Bronchial epithelial cell (primary cell): ENCODE measurements around the gene MRTFA. TPM values are rescaled to one million over a fixed set of nuclear protein-coding genes. Genes with fewer than 3 reads are reported as not detected.

ENCODE experiments used
- DNase-seq: peaks from one replicate; pipeline ENCODE4 v3.0.0-alpha.2; 2010; ENCODE audit warnings: low read depth
- FAIRE-seq: peaks from 2 replicates; lab custom pipeline; 2011; peaks lifted over from hg19 to GRCh38; lab: Jason Lieb, UNC
- H3K27me3 ChIP-seq: 2 replicates; pipeline ENCODE4 v1.5.1; 2011; ENCODE audit warnings: low read length; ENCODE audit not compliant: control insufficient read depth, insufficient read depth
- H3K36me3 ChIP-seq: 2 replicates; pipeline ENCODE4 v1.5.1; 2011; ENCODE audit warnings: low read length; ENCODE audit not compliant: control insufficient read depth, insufficient read depth
- H3K4me3 ChIP-seq: 2 replicates; pipeline ENCODE4 v1.5.1; 2011; ENCODE audit warnings: mild to moderate bottlenecking, low read depth, low read length, control low read depth
- CTCF ChIP-seq: IDR thresholded peaks from 2 replicates; pipeline ENCODE4 v1.5.1; 2011; ENCODE audit warnings: mild to moderate bottlenecking, moderate library complexity, low read length, control low read depth, inconsistent platforms; ENCODE audit not compliant: insufficient read depth, severe bottlenecking
- total RNA-seq: library from RNA; depleted of rRNA; stranded (reverse); fragments of >200 nt; gene quantifications from 2 replicates; pipeline ENCODE4 v1.2.1, GENCODE V29; 2014

The MRTFA gene
- total RNA-seq, 1 donor from 2014 or later: 25.3 TPM

GRCh38 chr22:40485813-40486667 is 150.5 kb downstream of the MRTFA start:
- no peaks in the 10 kb centered on the region for H3K27me3 ChIP-seq
- no peaks in the 10 kb centered on the region for H3K36me3 ChIP-seq
- no peak for TF ChIP-seq CTCF
- DNase-seq (peak; percentile 87), FAIRE-seq (peak; percentile 85)
- no peak overlapping the region for H3K4me3 ChIP-seq

GRCh38 chr22:40484906-40485669 is 151.4 kb downstream of the MRTFA start:
- Histone ChIP-seq H3K4me3 (no peak overlapping the region), H3K36me3 (no peaks in the 10 kb centered on the region), H3K27me3 (no peaks in the 10 kb centered on the region)
- FAIRE-seq: no peak
- TF ChIP-seq CTCF: no peak
- DNase-seq: no peak

GRCh38 chr22:40482886-40483285 is 153.6 kb downstream of the MRTFA start:
- H3K36me3 ChIP-seq: no peaks in the 10 kb centered on the region
- FAIRE-seq: peak; percentile 43

GRCh38 chr22:40482391-40482790 is 154.1 kb downstream of the MRTFA start:
- H3K4me3 ChIP-seq: no peak overlapping the region
- FAIRE-seq (peak; percentile 89), DNase-seq (peak; percentile 67)
- H3K36me3 ChIP-seq: no peaks in the 10 kb centered on the region
- no peaks in the 10 kb centered on the region for H3K27me3 ChIP-seq
- no peak for TF ChIP-seq CTCF

More at GRCh38 chr22:40482886-40483285, 153.6 kb downstream of the MRTFA start:
- Histone ChIP-seq H3K4me3 (no peak overlapping the region), H3K27me3 (no peaks in the 10 kb centered on the region)
- TF ChIP-seq CTCF: no peak
- peak; percentile 42 for DNase-seq

- Histone ChIP-seq H3K36me3 (no peaks in the 10 kb centered on the region), H3K4me3 (no peak overlapping the region), H3K27me3 (no peaks in the 10 kb centered on the region)
- FAIRE-seq: no peak
- TF ChIP-seq CTCF: no peak
- no peak for DNase-seq
Measured at GRCh38 chr22:40480996-40481395, 155.5 kb downstream of the MRTFA start.
